H1 (cell line): ENCODE results near the gene CSDE1. TPM values are rescaled to one million over a fixed set of nuclear protein-coding genes. Genes with fewer than 3 reads are reported as not detected.

ENCODE experiments used
- ASH2L ChIP-seq: fragments of 200-600, 300-600 bp; sonication (generic); IDR thresholded peaks from one replicate; pipeline ENCODE4 v1.7.1; 2017; ENCODE audit warnings: low read length
- CBX8 ChIP-seq: fragments of 300-800, 300-1000 bp; sonication (generic); IDR thresholded peaks from 2 replicates; pipeline ENCODE4 v1.7.1; 2016; ENCODE audit warnings: low read depth, low read length, borderline replicate concordance
- CHD7 ChIP-seq: fragments of 300-600 bp; sonication (generic); IDR thresholded peaks from 2 replicates; pipeline ENCODE4 v1.7.1; 2012; ENCODE audit warnings: low read length, moderate library complexity, mild to moderate bottlenecking, inconsistent platforms; ENCODE audit not compliant: insufficient replicate concordance
- EP300 ChIP-seq, 2 experiments: IDR thresholded peaks; 1 replicate in 1 of 2; 2 replicates in 1 of 2; pipeline ENCODE4 v1.6.1; 2011 to 2012; ENCODE audit warnings: low read depth in 2 of 2, low read length in 2 of 2, mild to moderate bottlenecking in 2 of 2, borderline replicate concordance in 1 of 2, inconsistent platforms in 1 of 2, moderate library complexity in 1 of 2
- KDM1A ChIP-seq: fragments of 200-600, 300-600 bp; sonication (generic); IDR thresholded peaks from 2 replicates; pipeline ENCODE4 v1.7.1; 2016; ENCODE audit warnings: mild to moderate bottlenecking, low read length, borderline replicate concordance
- SIX5 ChIP-seq: IDR thresholded peaks from 2 replicates; pipeline ENCODE4 v1.6.1; 2011; ENCODE audit warnings: mild to moderate bottlenecking, low read depth, low read length
- TAF7 ChIP-seq: optimal IDR thresholded peaks from 2 replicates; pipeline ENCODE3; 2011; ENCODE audit warnings: low read depth, mild to moderate bottlenecking, inconsistent platforms, low read length, moderate library complexity, borderline replicate concordance
- TBP ChIP-seq: IDR thresholded peaks from 2 replicates; pipeline ENCODE4 v1.6.1; 2011; ENCODE audit warnings: low read depth, low read length, improper control_type of control experiment
- polyA plus RNA-seq, 7 experiments: library from polyadenylated mRNA; depleted of rRNA in 3 of 7; stranded (reverse) in 5 of 7; unstranded in 2 of 7; fragments of >200 nt in 5 of 7; fragments of 200-250 nt in 2 of 7; gene quantifications; 1 replicate in 5 of 7; 2 replicates in 1 of 7; 4 replicates in 1 of 7; pipeline versions ENCODE4 v1.2.1 to v1.2.3, GENCODE V29; 2011 to 2013; ENCODE audit warnings: missing spikeins in 2 of 7, mixed read lengths in 2 of 7
- total RNA-seq: library from RNA; stranded (reverse); fragmentation: NEBNext Ultra II Directional; extraction: Animal tissue kit (Norgen Biotek cat#: 25700); gene quantifications from 2 replicates; pipeline ENCODE4 v1.2.1, GENCODE V29; 2021
- TF ChIP-seq, protein P1 (sequence below): IDR thresholded peaks from 2 replicates; pipeline ENCODE4 v1.6.1; 2011; ENCODE audit warnings: low read depth, mild to moderate bottlenecking, low read length; ENCODE audit not compliant: insufficient read depth

Gene CSDE1
- total and polyA plus RNA-seq, 2 of the 8 experiments (the other 6 are each of a cell fraction or from before 2014, with no cell fraction given), result 149 to 635 TPM

DNA sequence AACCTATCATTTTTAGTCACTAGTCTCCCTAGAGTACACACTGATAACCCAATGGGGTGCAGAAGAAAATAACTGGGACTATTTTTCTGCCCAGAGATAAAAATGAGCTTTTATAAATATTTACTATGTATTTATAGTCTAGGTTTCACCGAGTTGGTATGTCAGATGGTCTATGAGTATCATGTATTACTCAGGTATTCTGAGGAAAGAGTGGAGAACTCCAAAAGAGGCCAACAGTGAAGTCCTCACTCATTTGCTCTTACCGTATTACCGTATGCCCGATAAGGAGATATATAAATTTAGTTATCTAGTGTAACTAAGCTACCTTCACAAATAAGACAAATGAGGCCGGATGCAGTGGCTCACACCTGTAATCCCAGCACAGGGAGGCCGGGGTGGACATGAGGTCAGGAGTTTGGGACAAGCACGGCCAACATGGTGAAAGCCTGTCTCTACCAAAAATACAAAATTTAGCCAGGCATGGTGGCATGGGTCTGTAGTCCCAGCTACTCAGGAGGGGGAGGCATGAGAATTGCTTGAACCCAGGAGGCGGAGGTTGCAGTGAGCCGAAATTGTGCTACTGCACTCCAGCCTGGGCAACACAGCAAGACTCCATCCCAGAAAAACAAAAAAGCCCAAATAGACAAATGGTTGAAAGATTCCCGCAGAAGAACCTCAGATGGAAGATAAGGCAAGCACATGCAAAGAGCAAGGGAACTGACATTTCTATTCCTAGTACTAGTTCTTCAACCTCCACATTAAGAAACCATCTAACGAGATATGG, 15.6 kb downstream of the CSDE1 start (continued):
- TF ChIP-seq CHD7 (no peak), ASH2L (no peak), TBP (no peak), KDM1A (no peak), SIX5 (no peak), EP300 (IDR thresholded peaks at IDR 0.05; ENCODE audit: borderline replicate concordance in 1 of 2, low read depth in 2 of 2, low read length in 2 of 2) (no peak), TAF7 (no peak), CBX8 (no peak)
- TF ChIP-seq, protein P1, sequence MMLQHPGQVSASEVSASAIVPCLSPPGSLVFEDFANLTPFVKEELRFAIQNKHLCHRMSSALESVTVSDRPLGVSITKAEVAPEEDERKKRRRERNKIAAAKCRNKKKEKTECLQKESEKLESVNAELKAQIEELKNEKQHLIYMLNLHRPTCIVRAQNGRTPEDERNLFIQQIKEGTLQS, result no peak
